ENCODE results near the gene ARHGEF1.
"Not testable (repeated sequence)": the region's sequence is repeated elsewhere in the genome, so short reads cannot be mapped to it uniquely, and the experiment has no call there.

Gene ARHGEF1

GRCh38 chr19:41861846-41862245 lies 21.1 kb upstream of the ARHGEF1 start:
- DNase-seq (ENCODE audit: low spot score) (no peak), FAIRE-seq (no peak)

- FAIRE-seq (no peak), DNase-seq (ENCODE audit: low spot score) (no peak)
Observed at GRCh38 chr19:41862445-41862986, 20.5 kb upstream of the ARHGEF1 start.

- DNase-seq (ENCODE audit: low spot score) (no peak), FAIRE-seq (no peak)
Observed at GRCh38 chr19:41863209-41863931, 19.6 kb upstream of the ARHGEF1 start.

- DNase-seq (ENCODE audit: low spot score): no peak
Observed at GRCh38 chr19:41864374-41864773, 18.6 kb upstream of the ARHGEF1 start.

GRCh38 chr19:41866284-41866683 lies 16.7 kb upstream of the ARHGEF1 start:
- FAIRE-seq (no peak), DNase-seq (ENCODE audit: low spot score) (no peak)

More at GRCh38 chr19:41864374-41864773, 18.6 kb upstream of the ARHGEF1 start:
- no peak for FAIRE-seq

- FAIRE-seq (no peak), DNase-seq (ENCODE audit: low spot score) (no peak)
Observed at GRCh38 chr19:41868120-41868988, 14.6 kb upstream of the ARHGEF1 start.

- no peak for DNase-seq (ENCODE audit: low spot score)
- no peak for FAIRE-seq
Observed at GRCh38 chr19:41868989-41869300, 14.0 kb upstream of the ARHGEF1 start.

GRCh38 chr19:41869374-41869955 lies 13.5 kb upstream of the ARHGEF1 start:
- DNase-seq (ENCODE audit: low spot score) (no peak), FAIRE-seq (no peak)

- FAIRE-seq (no peak), DNase-seq (ENCODE audit: low spot score) (no peak)
Observed at GRCh38 chr19:41870401-41870873, 12.5 kb upstream of the ARHGEF1 start.

GRCh38 chr19:41871573-41872383 lies 11.2 kb upstream of the ARHGEF1 start:
- FAIRE-seq (no peak), DNase-seq (ENCODE audit: low spot score) (no peak)

GRCh38 chr19:41872384-41872774 lies 10.6 kb upstream of the ARHGEF1 start:
- DNase-seq (ENCODE audit: low spot score): no peak
- FAIRE-seq: no peak

- DNase-seq (ENCODE audit: low spot score) (peak; percentile 57), FAIRE-seq (no peak)
Observed at GRCh38 chr19:41872775-41873647, 10.0 kb upstream of the ARHGEF1 start.

GRCh38 chr19:41875973-41876372 lies 7.0 kb upstream of the ARHGEF1 start:
- FAIRE-seq; DNase-seq (ENCODE audit: low spot score): not testable (repeated sequence)

GRCh38 chr19:41876847-41877832 lies 5.8 kb upstream of the ARHGEF1 start, which contains the start of gene CD79A:
Gene CD79A (plus strand): TSS chr19:41877279. CDS start chr19:41877305, 26 bp downstream.
- DNase-seq (ENCODE audit: low spot score) (no peak), FAIRE-seq (no peak)

- no peak for DNase-seq (ENCODE audit: low spot score)
- no peak for FAIRE-seq
Observed at GRCh38 chr19:41877916-41878905, 4.8 kb upstream of the ARHGEF1 start.

GRCh38 chr19:41879080-41879479 lies 3.9 kb upstream of the ARHGEF1 start:
- FAIRE-seq (no peak), DNase-seq (ENCODE audit: low spot score) (no peak)

- DNase-seq (ENCODE audit: low spot score) (no peak), FAIRE-seq (no peak)
Observed at GRCh38 chr19:41879670-41880328, 3.2 kb upstream of the ARHGEF1 start.

All from urothelium cell line (cell line).